ENCODE results near the gene DCUN1D4. TPM values are rescaled to one million over a fixed set of nuclear protein-coding genes. Genes with fewer than 3 reads are reported as not detected.

The DCUN1D4 gene
- total RNA-seq, 2 donors from 2014 or later, result 23.0 to 49.1 TPM

DNA sequence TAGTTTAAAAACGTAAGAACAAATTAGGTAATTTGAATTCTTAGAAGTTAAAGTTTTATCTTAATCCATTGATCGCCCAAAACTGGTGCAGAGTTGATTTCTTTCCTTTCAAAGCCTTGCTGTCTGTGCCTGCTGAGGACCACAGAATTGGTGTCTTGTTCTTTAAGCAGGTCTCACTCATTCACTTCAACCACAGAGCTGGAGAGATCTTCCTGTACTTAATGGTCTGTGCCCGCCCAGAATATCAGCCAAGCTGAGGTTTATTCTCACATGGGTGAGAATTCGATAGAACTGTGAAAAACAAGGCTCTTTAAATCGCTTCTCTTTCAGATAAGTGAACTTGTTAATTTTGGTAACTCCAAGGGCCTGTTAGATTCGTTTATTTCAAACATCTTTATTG lies 31.6 kb downstream of the DCUN1D4 start:
- Histone ChIP-seq H3K9me3 (no peaks in the 10 kb centered on the region), H3K4me3 (no peak overlapping the region), H3K27ac (no peak overlapping the region), H3K36me3 (no peaks in the 10 kb centered on the region), H3K27me3 (replicated peaks; ENCODE audit: insufficient read depth) (no peaks in the 10 kb centered on the region), H3K4me1 (replicated peaks) (no peaks in the 10 kb centered on the region)
- TF ChIP-seq POLR2AphosphoS5 (IDR thresholded peaks at IDR 0.05) (no peak), CTCF (IDR thresholded peaks at IDR 0.05) (no peak), POLR2A (IDR thresholded peaks at IDR 0.05) (no peak)
- WGBS, result 90% methylated on average over 6 of the region's 6 CpGs
- no peak for DNase-seq (ENCODE audit: low spot score)
- intact Hi-C loops (cut with DNase I), result no loop called here

DNA sequence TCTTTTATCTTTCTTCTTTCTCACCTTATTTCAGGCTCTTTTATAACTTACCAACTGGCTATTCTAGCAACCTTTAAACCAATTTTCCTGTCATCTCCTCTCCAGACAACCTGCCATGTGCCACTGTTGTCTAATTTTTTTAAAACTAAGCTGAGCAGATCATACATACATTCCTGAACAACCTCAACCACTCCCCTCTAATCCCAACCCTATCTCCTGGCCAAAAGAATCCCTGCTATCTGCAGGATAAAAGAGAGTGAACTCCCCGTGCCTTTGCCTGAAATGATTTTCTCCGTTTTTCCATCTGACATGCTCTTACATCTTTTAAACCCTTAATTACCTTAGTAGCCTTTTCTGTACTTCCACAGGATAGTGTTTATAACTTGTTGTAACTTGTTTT lies 35.5 kb downstream of the DCUN1D4 start:
- Histone ChIP-seq H3K27me3 (replicated peaks; ENCODE audit: insufficient read depth) (no peaks in the 10 kb centered on the region), H3K27ac (no peak overlapping the region), H3K36me3 (no peaks in the 10 kb centered on the region), H3K4me1 (replicated peaks) (no peaks in the 10 kb centered on the region), H3K4me3 (no peak overlapping the region), H3K9me3 (no peaks in the 10 kb centered on the region)
- TF ChIP-seq POLR2A (IDR thresholded peaks at IDR 0.05) (no peak), POLR2AphosphoS5 (IDR thresholded peaks at IDR 0.05) (no peak), CTCF (IDR thresholded peaks at IDR 0.05) (no peak)
- intact Hi-C loops (cut with DNase I), result no loop called here
- WGBS, result 66% methylated on average over 2 of the region's 2 CpGs
- no peak for DNase-seq (ENCODE audit: low spot score)

GRCh38 chr4:51880016-51880915 lies 37.3 kb downstream of the DCUN1D4 start:
- H3K36me3 ChIP-seq, result no peaks in the 10 kb centered on the region
- no peaks in the 10 kb centered on the region for H3K9me3 ChIP-seq
- H3K27me3 ChIP-seq (replicated peaks; ENCODE audit: insufficient read depth), result no peaks in the 10 kb centered on the region
- no peak overlapping the region for H3K27ac ChIP-seq
- H3K4me3 ChIP-seq, result no peak overlapping the region
- 94% methylated on average over 9 of the region's 9 CpGs for WGBS
- no peaks in the 10 kb centered on the region for H3K4me1 ChIP-seq (replicated peaks)
- TF ChIP-seq CTCF (IDR thresholded peaks at IDR 0.05), result no peak
- TF ChIP-seq POLR2A (IDR thresholded peaks at IDR 0.05), result no peak
- no peak for TF ChIP-seq POLR2AphosphoS5 (IDR thresholded peaks at IDR 0.05)
- DNase-seq (ENCODE audit: low spot score), result no peak
- intact Hi-C loops (cut with DNase I), result no loop called here

GRCh38 chr4:51884055-51884454 lies 41.1 kb downstream of the DCUN1D4 start:
- no peak for TF ChIP-seq POLR2A (IDR thresholded peaks at IDR 0.05)
- TF ChIP-seq CTCF (IDR thresholded peaks at IDR 0.05), result no peak
- TF ChIP-seq POLR2AphosphoS5 (IDR thresholded peaks at IDR 0.05), result no peak
- Histone ChIP-seq H3K4me3 (no peak overlapping the region), H3K27me3 (replicated peaks; ENCODE audit: insufficient read depth) (no peaks in the 10 kb centered on the region), H3K27ac (no peak overlapping the region), H3K9me3 (no peaks in the 10 kb centered on the region), H3K36me3 (no peaks in the 10 kb centered on the region), H3K4me1 (replicated peaks) (no peaks in the 10 kb centered on the region)
- no peak for DNase-seq (ENCODE audit: low spot score)
- intact Hi-C loops (cut with DNase I), result no loop called here
- WGBS, result 53% methylated on average over 2 of the region's 2 CpGs

DNA sequence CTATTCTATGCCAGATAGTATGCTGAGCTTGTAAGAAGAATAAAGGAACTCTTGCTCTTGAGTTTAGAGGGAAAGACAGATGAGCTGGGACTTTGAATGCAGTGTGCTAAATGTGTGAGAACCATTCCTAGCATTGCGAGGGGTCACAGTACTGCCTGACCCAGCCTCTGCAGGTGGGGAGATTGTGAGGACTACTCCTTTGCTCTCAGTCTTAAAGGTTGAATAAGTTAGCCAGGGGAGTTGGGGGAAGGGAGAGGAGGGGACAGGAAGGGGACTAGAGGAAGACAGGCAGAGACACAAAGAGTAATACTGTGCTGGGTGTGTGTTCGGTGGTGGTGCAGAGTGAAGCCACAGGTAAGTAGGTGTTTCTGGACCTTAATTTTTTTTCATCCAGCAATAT lies 41.7 kb downstream of the DCUN1D4 start:
- H3K27ac ChIP-seq, result no peak overlapping the region
- TF ChIP-seq CTCF (IDR thresholded peaks at IDR 0.05) (no peak), POLR2AphosphoS5 (IDR thresholded peaks at IDR 0.05) (no peak), POLR2A (IDR thresholded peaks at IDR 0.05) (no peak)
- no peaks in the 10 kb centered on the region for H3K9me3 ChIP-seq
- H3K36me3 ChIP-seq, result no peaks in the 10 kb centered on the region
- no peak for DNase-seq (ENCODE audit: low spot score)
- intact Hi-C loops (cut with DNase I), result loop anchor here (5.0 kb wide), 1 partner anchor 138 kb away; the partner anchor contains the start of gene LRRC66
- H3K4me1 ChIP-seq (replicated peaks), result no peaks in the 10 kb centered on the region
- H3K27me3 ChIP-seq (replicated peaks; ENCODE audit: insufficient read depth), result no peaks in the 10 kb centered on the region
- 94% methylated on average over 2 of the region's 2 CpGs for WGBS
- H3K4me3 ChIP-seq, result no peak overlapping the region
